ENCODE results near the gene HOXD10. TPM values are rescaled to one million over a fixed set of nuclear protein-coding genes. Genes with fewer than 3 reads are reported as not detected.
A peak's percentile ranks its signal among the peaks of the same experiment; 100 is the strongest.

HOXD10 gene
- total RNA-seq, 2 donors from 2014 or later, result not detected

DNA sequence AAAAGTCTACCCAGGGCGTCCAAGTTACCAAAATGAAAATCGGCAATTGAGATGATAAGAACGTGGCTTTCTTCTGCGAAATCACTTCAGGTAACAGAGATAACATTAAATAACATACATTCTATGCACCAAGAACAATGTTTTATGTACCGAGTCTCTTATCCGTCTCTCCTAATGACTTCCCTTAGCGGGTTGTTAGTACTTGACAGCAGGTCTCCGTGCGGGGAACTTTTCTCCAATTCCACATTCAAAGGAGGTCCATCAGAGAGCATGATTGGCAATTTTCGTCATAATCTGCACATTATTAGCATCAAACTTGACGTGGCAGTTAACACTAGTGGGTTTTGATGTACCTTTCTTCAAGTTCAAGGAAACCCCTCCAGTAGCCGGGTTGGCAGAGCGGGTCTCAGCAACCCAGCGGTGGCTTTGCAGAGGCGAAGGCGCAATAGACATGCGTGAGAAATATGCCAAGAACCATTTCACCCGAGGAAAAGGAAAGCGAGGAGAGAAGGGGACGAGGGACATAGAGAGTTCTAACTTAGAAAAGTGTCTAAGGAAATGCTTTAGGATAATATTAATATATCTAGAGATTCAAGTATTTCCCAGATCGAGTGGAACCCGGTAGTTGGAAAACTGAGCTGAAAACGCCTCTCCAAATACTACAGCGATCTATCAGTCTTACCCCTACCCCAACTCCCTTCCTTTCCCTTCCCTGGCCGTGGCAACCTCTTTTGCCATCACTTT is 37.9 kb upstream of the HOXD10 start:
- TF ChIP-seq, protein P1, sequence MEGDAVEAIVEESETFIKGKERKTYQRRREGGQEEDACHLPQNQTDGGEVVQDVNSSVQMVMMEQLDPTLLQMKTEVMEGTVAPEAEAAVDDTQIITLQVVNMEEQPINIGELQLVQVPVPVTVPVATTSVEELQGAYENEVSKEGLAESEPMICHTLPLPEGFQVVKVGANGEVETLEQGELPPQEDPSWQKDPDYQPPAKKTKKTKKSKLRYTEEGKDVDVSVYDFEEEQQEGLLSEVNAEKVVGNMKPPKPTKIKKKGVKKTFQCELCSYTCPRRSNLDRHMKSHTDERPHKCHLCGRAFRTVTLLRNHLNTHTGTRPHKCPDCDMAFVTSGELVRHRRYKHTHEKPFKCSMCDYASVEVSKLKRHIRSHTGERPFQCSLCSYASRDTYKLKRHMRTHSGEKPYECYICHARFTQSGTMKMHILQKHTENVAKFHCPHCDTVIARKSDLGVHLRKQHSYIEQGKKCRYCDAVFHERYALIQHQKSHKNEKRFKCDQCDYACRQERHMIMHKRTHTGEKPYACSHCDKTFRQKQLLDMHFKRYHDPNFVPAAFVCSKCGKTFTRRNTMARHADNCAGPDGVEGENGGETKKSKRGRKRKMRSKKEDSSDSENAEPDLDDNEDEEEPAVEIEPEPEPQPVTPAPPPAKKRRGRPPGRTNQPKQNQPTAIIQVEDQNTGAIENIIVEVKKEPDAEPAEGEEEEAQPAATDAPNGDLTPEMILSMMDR (IDR thresholded peaks at IDR 0.05), result no peak
- Histone ChIP-seq H3K36me3 (no peaks in the 10 kb centered on the region), H3K27ac (no peak overlapping the region), H3K4me1 (peaks cover 0 to 28% of the 10 kb centered on the region in 2 donors), H3K9me3 (peaks cover 0 to 6% of the 10 kb centered on the region in 2 donors), H3K4me3 (no peak overlapping the region), H3K27me3 (peaks cover 72 to 87% of the 10 kb centered on the region in 2 donors)
- no peak for DNase-seq (ENCODE audit: low spot score)

DNA sequence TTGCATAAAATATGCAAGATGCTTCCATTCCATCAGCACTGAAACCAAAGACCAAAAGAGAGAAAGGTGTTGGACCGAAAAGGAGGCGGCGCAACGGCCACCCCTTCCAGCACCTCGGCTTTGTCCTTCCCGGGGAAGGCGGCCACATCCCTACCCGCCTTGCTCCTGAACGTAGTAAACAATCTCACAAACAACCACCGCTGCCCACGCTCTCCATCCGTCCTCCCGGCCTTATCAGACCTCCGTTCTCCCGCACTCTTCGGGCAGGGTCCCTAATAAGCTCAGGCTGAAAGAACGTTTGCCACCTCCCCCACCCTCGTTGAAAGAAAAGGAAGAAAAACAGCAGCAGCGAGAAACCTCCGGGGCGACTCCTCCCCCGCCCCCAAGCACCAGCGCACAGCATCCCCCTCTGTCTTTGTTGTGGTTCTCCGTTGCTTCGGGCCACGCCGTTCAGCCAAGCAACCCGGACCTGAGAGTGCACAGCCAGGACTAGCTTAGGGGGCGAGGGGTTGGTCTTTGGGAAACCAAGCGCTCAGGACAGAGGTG is 37.2 kb upstream of the HOXD10 start:
- Histone ChIP-seq H3K36me3 (no peaks in the 10 kb centered on the region), H3K27ac (no peak overlapping the region), H3K4me3 (peak overlapping the region in 1 of 2 donors; percentile 35), H3K4me1 (peaks cover 0 to 28% of the 10 kb centered on the region in 2 donors), H3K9me3 (peaks cover 0 to 6% of the 10 kb centered on the region in 2 donors), H3K27me3 (peaks cover 69 to 85% of the 10 kb centered on the region in 2 donors)
- no peak for DNase-seq (ENCODE audit: low spot score)
- TF ChIP-seq, protein P1 (IDR thresholded peaks at IDR 0.05), result no peak

DNA sequence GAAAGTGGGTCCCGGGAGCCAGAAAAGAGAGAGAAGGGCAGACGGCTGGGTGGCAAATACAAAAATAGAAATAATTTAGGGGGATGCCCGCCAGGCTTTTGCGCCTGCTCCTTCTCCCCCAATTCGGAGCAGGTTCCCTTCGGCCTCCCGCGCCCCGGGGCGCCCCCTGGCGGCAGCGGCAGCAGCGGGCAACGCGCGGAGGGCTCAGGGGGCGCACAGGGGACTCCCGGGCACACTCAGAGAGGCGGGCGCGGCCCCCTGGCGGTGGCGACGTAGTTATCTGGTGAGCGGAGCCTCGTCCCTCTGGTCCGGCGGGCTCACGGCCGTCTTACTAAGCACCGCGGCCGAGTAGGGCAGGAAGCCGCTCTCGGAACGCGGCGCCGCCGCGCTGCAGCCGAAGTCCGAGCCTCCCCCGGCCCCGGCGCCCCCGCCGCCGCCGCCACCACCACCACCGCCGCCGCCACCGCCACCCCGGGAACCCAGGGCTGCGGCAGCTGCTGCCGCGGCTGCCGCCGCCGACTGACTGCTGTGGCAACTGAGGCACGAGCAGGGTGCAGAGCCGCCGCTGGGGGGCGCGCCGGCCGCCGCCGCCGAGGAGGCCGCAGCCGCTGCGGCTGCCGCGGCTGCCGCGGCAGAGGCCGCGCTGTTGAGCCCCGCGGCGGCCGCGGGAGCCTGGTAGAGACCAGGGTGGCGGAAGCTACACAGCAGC is 36.6 kb upstream of the HOXD10 start:
- H3K27me3 ChIP-seq, result peaks cover 65 to 80% of the 10 kb centered on the region in 2 donors
- peaks cover 0 to 30% of the 10 kb centered on the region in 2 donors for H3K4me1 ChIP-seq
- no peak overlapping the region for H3K27ac ChIP-seq
- no peaks in the 10 kb centered on the region for H3K36me3 ChIP-seq
- TF ChIP-seq, protein P1 (IDR thresholded peaks at IDR 0.05), result peak; percentile 71 to 79
- peak overlapping the region in 1 of 2 donors; percentile 35 for H3K4me3 ChIP-seq
- peaks cover 0 to 6% of the 10 kb centered on the region in 2 donors for H3K9me3 ChIP-seq
- peak; percentile 54 for DNase-seq (ENCODE audit: low spot score)

DNA sequence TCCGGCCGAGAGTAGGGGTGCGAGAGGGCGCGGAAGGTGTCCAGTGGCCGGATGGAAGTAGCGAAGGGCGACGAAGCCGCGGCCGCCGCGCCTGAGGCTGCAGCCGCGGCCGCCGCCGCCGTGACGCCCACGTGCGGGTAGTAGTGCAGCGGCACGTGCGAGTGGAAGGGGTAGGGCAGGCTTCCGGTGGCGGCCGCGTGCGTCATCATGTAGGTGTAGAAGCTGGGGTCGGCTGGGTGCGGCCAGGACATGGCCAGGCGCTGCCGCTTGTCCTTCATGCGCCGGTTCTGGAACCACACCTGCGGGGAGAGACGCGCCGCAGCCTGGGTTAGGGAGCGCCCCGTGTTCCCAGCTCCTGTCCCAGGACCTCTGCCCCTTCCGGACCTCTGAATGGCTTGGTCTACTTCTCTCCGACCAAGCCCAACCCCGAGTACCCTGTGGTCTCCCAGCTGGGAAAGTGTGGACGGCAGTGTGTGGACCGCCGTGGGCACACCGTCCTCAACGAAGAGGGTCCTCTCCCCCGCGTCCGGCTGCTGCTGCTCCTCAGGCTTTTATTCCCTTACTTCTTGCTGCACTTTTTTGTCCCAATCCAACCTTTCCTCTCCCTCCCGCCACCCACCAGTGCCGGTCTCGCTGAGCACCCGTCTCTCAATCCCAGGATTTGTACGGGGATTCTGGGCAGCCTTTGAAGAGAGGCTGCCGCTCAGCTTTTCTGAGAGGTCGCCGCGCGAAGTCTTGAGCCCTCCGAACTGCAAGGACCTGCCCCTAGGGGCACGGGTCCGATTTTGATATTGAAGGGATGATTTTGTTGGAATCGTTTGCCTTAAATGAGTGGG is 35.8 kb upstream of the HOXD10 start:
- H3K36me3 ChIP-seq, result no peaks in the 10 kb centered on the region
- no peak overlapping the region for H3K27ac ChIP-seq
- peaks cover 0 to 38% of the 10 kb centered on the region in 2 donors for H3K4me1 ChIP-seq
- DNase-seq (ENCODE audit: low spot score), result peak; percentile 51
- peaks cover 0 to 6% of the 10 kb centered on the region in 2 donors for H3K9me3 ChIP-seq
- TF ChIP-seq, protein P1 (IDR thresholded peaks at IDR 0.05), result no peak
- peaks cover 66 to 80% of the 10 kb centered on the region in 2 donors for H3K27me3 ChIP-seq
- peak overlapping the region in 1 of 2 donors; percentile 31 for H3K4me3 ChIP-seq

DNA sequence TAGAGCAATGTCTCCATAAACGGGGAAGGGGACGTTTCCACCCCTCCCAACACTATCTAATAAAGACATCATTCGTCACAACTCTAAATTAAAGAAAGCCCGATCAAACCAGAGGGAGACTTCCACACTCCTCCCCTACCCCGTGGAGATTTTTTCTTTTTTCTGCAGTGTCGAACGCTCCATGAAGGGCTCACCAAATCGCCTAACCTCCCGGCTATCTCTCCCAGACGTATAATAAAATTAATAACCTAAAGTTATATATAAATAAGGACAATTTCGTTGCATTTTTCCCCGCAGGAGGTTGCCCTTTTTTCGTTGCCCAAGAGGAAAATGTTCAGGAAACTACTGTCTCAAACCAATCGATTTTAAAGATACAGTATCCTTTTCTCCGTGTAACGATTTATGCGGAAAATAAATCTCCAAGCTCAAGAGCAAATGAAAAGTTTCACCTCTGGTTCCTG is 35.2 kb upstream of the HOXD10 start:
- TF ChIP-seq, protein P1 (IDR thresholded peaks at IDR 0.05), result no peak
- no peak overlapping the region for H3K27ac ChIP-seq
- H3K4me3 ChIP-seq, result no peak overlapping the region
- H3K27me3 ChIP-seq, result peaks cover 72 to 80% of the 10 kb centered on the region in 2 donors
- peak; percentile 2 for DNase-seq (ENCODE audit: low spot score)
- H3K9me3 ChIP-seq, result peaks cover 0 to 3% of the 10 kb centered on the region in 2 donors
- H3K36me3 ChIP-seq, result no peaks in the 10 kb centered on the region
- peaks cover 0 to 45% of the 10 kb centered on the region in 2 donors for H3K4me1 ChIP-seq

Measured in right atrium auricular region (tissue), 2 donors.